Astrocyte (in vitro differentiated cells and primary cell): ENCODE data around the gene IFNLR1. TPM values are rescaled to one million over a fixed set of nuclear protein-coding genes. Genes with fewer than 3 reads are reported as not detected.

Source experiments
- DNase-seq: peaks from one replicate; pipeline ENCODE4 v3.0.0-alpha.2; 2010; ENCODE audit warnings: low read depth
- FAIRE-seq: peaks from 2 replicates; lab custom pipeline; 2011; peaks lifted over from hg19 to GRCh38; lab: Jason Lieb, UNC
- H2AFZ ChIP-seq: 2 replicates; pipeline ENCODE4 v1.6.0; 2012; ENCODE audit warnings: low read depth, low read length, inconsistent platforms
- H3K27ac ChIP-seq: 2 replicates; pipeline ENCODE4 v1.5.1; 2011; ENCODE audit warnings: low read depth, low read length, inconsistent platforms
- H3K27me3 ChIP-seq: 2 replicates; pipeline ENCODE4 v1.6.0; 2011; ENCODE audit warnings: low read length, inconsistent platforms; ENCODE audit not compliant: insufficient read depth
- H3K36me3 ChIP-seq: 2 replicates; pipeline ENCODE4 v1.5.1; 2011; ENCODE audit warnings: low read length, inconsistent platforms; ENCODE audit not compliant: insufficient read depth
- H3K4me1 ChIP-seq: 2 replicates; pipeline ENCODE4 v1.5.1; 2011; ENCODE audit warnings: low read length, inconsistent platforms; ENCODE audit not compliant: insufficient read depth
- H3K4me2 ChIP-seq: 2 replicates; pipeline ENCODE4 v1.6.0; 2012; ENCODE audit warnings: low read length, inconsistent platforms
- H3K4me3 ChIP-seq: 2 replicates; pipeline ENCODE4 v1.5.1; 2011; ENCODE audit warnings: low read depth, mild to moderate bottlenecking, low read length, inconsistent platforms; ENCODE audit not compliant: insufficient read depth
- H3K79me2 ChIP-seq: 2 replicates; pipeline ENCODE4 v1.6.0; 2012; ENCODE audit warnings: mild to moderate bottlenecking, low read length, inconsistent platforms; ENCODE audit not compliant: insufficient read depth
- H3K9ac ChIP-seq: 2 replicates; pipeline ENCODE4 v1.6.0; 2012; ENCODE audit warnings: mild to moderate bottlenecking, low read length, inconsistent platforms
- H3K9me3 ChIP-seq: 2 replicates; pipeline ENCODE4 v1.5.1; 2012; ENCODE audit warnings: low read depth, mild to moderate bottlenecking, low read length, inconsistent platforms; ENCODE audit not compliant: insufficient read depth
- H4K20me1 ChIP-seq: 2 replicates; pipeline ENCODE4 v1.6.0; 2012; ENCODE audit warnings: low read length, inconsistent platforms; ENCODE audit not compliant: insufficient read depth
- H3K27ac Mint-ChIP-seq: one replicate; pipeline ENCODE4 v1.8.0; 2021; ENCODE audit warnings: mild to moderate bottlenecking, mixed read lengths; ENCODE audit not compliant: unreplicated experiment
- H3K27me3 Mint-ChIP-seq: one replicate; pipeline ENCODE4 v1.8.0; 2021; ENCODE audit warnings: low read depth, mixed read lengths; ENCODE audit not compliant: unreplicated experiment
- H3K36me3 Mint-ChIP-seq: one replicate; pipeline ENCODE4 v1.8.0; 2021; ENCODE audit warnings: low read depth, mixed read lengths; ENCODE audit not compliant: unreplicated experiment
- H3K4me1 Mint-ChIP-seq: one replicate; pipeline ENCODE4 v1.8.0; 2021; ENCODE audit warnings: low read depth, mixed read lengths; ENCODE audit not compliant: unreplicated experiment
- H3K4me3 Mint-ChIP-seq: one replicate; pipeline ENCODE4 v1.8.0; 2021; ENCODE audit warnings: mild to moderate bottlenecking, moderate library complexity, mixed read lengths; ENCODE audit not compliant: unreplicated experiment
- H3K9me3 Mint-ChIP-seq: one replicate; pipeline ENCODE4 v1.8.0; 2021; ENCODE audit warnings: mild to moderate bottlenecking, mixed read lengths; ENCODE audit not compliant: unreplicated experiment
- EZH2 ChIP-seq: IDR thresholded peaks from 2 replicates; pipeline ENCODE4 v1.6.1; 2012; ENCODE audit warnings: mild to moderate bottlenecking, low read length, inconsistent platforms; ENCODE audit not compliant: insufficient read depth
- total RNA-seq: library from RNA; stranded (reverse); gene quantifications from 2 replicates; pipeline ENCODE4 v1.2.1, GENCODE V29; 2021
- TF ChIP-seq, protein P1 (sequence below): IDR thresholded peaks from 2 replicates; pipeline ENCODE4 v1.5.1; 2011; ENCODE audit warnings: low read depth, mild to moderate bottlenecking, inconsistent platforms, low read length, moderate library complexity; ENCODE audit not compliant: insufficient read depth

IFNLR1 gene
- total RNA-seq, 1 donor from 2014 or later = 1.5 TPM

DNA sequence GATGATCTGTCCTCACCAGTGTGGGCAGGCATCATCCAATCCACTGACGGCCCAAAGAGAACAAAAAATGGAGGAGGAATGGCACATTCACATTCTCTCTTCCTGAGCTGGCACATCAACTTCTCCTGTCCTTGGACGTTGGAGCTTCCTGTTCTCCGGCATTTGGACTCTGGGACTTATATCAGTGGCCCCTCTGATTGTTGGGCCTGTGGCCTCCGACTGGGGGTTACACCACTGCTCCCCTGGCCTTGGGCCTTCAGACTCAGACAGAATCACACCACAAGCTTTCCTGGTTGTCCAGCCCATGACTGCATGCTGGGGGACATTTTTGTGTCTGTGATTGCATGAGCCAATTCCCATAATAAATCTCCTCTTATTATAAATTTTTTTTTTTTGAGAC, 20.1 kb downstream of the IFNLR1 start:
- Mint-ChIP-seq H3K27ac (no peak overlapping the region), H3K4me1 (peaks cover 2% of the 10 kb centered on the region), H3K27me3 (peaks cover 1% of the 10 kb centered on the region), H3K9me3 (no peaks in the 10 kb centered on the region), H3K4me3 (no peak overlapping the region), H3K36me3 (no peaks in the 10 kb centered on the region)
- Histone ChIP-seq H3K4me3 (no peak overlapping the region), H3K4me2 (no peak overlapping the region), H4K20me1 (no peaks in the 10 kb centered on the region), H3K79me2 (no peaks in the 10 kb centered on the region), H3K9ac (no peak overlapping the region), H2AFZ (no peak overlapping the region), H3K27ac (no peak overlapping the region), H3K36me3 (no peaks in the 10 kb centered on the region), H3K9me3 (no peaks in the 10 kb centered on the region), H3K27me3 (peaks cover 16% of the 10 kb centered on the region), H3K4me1 (no peaks in the 10 kb centered on the region)
- DNase-seq (no peak), FAIRE-seq (no peak)
- TF ChIP-seq EZH2 = no peak
- TF ChIP-seq, protein P1, sequence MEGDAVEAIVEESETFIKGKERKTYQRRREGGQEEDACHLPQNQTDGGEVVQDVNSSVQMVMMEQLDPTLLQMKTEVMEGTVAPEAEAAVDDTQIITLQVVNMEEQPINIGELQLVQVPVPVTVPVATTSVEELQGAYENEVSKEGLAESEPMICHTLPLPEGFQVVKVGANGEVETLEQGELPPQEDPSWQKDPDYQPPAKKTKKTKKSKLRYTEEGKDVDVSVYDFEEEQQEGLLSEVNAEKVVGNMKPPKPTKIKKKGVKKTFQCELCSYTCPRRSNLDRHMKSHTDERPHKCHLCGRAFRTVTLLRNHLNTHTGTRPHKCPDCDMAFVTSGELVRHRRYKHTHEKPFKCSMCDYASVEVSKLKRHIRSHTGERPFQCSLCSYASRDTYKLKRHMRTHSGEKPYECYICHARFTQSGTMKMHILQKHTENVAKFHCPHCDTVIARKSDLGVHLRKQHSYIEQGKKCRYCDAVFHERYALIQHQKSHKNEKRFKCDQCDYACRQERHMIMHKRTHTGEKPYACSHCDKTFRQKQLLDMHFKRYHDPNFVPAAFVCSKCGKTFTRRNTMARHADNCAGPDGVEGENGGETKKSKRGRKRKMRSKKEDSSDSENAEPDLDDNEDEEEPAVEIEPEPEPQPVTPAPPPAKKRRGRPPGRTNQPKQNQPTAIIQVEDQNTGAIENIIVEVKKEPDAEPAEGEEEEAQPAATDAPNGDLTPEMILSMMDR = no peak

DNA sequence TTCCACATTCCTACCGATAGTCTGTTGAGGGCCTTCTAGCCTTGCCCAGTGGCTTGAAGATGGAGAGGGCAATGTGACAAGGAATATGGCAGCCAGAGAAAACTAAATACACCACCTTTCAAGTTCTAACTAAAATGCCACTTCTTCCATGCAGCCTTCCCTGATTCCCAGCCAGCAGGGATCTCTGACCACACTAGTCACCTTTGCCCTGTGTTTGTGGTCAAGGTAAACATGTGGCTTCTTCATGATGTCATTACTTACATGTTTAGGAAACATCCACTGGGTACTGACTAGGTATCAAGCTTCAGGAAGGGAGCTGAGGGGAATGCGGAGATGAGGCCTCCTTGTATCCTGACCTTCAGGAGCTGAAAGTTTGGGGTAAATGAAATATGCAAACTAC, 21.6 kb downstream of the IFNLR1 start:
- H3K27me3 Mint-ChIP-seq = peaks cover 1% of the 10 kb centered on the region
- TF ChIP-seq, protein P1 = no peak
- TF ChIP-seq EZH2 = no peak
- H3K36me3 Mint-ChIP-seq = no peaks in the 10 kb centered on the region
- H3K4me1 Mint-ChIP-seq = peaks cover 2% of the 10 kb centered on the region
- H3K4me1 ChIP-seq = no peaks in the 10 kb centered on the region
- H3K27ac Mint-ChIP-seq = no peak overlapping the region
- no peaks in the 10 kb centered on the region for H3K9me3 Mint-ChIP-seq
- no peak overlapping the region for H2AFZ ChIP-seq
- no peaks in the 10 kb centered on the region for H4K20me1 ChIP-seq
- DNase-seq (no peak), FAIRE-seq (no peak)
- H3K27me3 ChIP-seq = peaks cover 16% of the 10 kb centered on the region
- no peak overlapping the region for H3K4me3 ChIP-seq
- no peak overlapping the region for H3K4me2 ChIP-seq
- H3K27ac ChIP-seq = no peak overlapping the region
- H3K9me3 ChIP-seq = no peaks in the 10 kb centered on the region
- no peak overlapping the region for H3K9ac ChIP-seq
- H3K79me2 ChIP-seq = no peaks in the 10 kb centered on the region
- no peak overlapping the region for H3K4me3 Mint-ChIP-seq
- H3K36me3 ChIP-seq = no peaks in the 10 kb centered on the region

DNA sequence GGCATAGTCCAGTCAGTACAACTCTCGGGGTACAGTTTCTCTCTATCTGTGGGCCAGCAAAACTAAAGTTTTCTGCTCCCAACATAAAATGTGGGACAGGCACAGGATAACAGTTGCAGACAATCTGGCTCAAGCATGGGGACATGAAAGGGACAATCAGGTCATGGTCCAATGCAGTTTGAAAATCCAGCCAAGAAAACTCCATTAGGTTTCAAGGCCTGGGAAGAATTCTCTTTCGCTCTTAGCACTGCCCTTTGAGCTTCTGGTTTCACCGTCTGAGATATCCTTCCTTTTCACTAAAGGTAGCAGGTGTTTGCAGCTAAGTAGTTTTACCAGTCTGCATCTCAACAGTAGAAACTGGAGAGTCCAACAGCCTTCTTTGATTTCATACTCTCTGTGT, 23.1 kb downstream of the IFNLR1 start:
- H3K9ac ChIP-seq = no peak overlapping the region
- no peaks in the 10 kb centered on the region for H3K36me3 ChIP-seq
- H3K4me1 ChIP-seq = no peaks in the 10 kb centered on the region
- peaks cover 21% of the 10 kb centered on the region for H3K27me3 ChIP-seq
- DNase-seq = no peak
- TF ChIP-seq, protein P1 = no peak
- TF ChIP-seq EZH2 = no peak
- H4K20me1 ChIP-seq = no peaks in the 10 kb centered on the region
- H3K9me3 ChIP-seq = no peaks in the 10 kb centered on the region
- Mint-ChIP-seq H3K27me3 (peaks cover 2% of the 10 kb centered on the region), H3K4me1 (peaks cover 2% of the 10 kb centered on the region), H3K36me3 (no peaks in the 10 kb centered on the region), H3K4me3 (no peak overlapping the region), H3K9me3 (no peaks in the 10 kb centered on the region), H3K27ac (no peak overlapping the region)
- H3K4me2 ChIP-seq = no peak overlapping the region
- FAIRE-seq = no peak
- no peak overlapping the region for H2AFZ ChIP-seq
- no peak overlapping the region for H3K4me3 ChIP-seq
- no peaks in the 10 kb centered on the region for H3K79me2 ChIP-seq
- no peak overlapping the region for H3K27ac ChIP-seq
